Uterus (tissue), 4 donors: ENCODE data around the gene FAM240A. TPM values are rescaled to one million over a fixed set of nuclear protein-coding genes. Genes with fewer than 3 reads are reported as not detected.

ENCODE experiments used
- DNase-seq, 2 donors: peaks; one replicate each; pipeline ENCODE4 v3.0.0-alpha.2; 2019 to 2020
- H3K27ac ChIP-seq, 2 donors: fragments of 200-600 bp; sonication (generic); 1 replicate in 1 of 2; 2 replicates in 1 of 2; pipeline ENCODE4 v1.5.1; 2016 to 2018
- H3K27me3 ChIP-seq, 2 donors: fragments of 200-600 bp; sonication (generic); one replicate each; pipeline ENCODE4 v1.5.1; 2018 to 2019; ENCODE audit warnings: control low read depth in 1 of 2
- H3K36me3 ChIP-seq, 2 donors: fragments of 200-600 bp; sonication (generic); one replicate each; pipeline ENCODE4 v1.5.1; 2019; ENCODE audit warnings: control low read depth in 1 of 2
- H3K4me1 ChIP-seq, 2 donors: fragments of 200-600 bp; sonication (generic); one replicate each; pipeline ENCODE4 v1.5.1; 2018 to 2019; ENCODE audit warnings: control low read depth in 1 of 2
- H3K4me3 ChIP-seq, 2 donors: fragments of 200-600 bp; sonication (generic); 1 replicate in 1 of 2; 2 replicates in 1 of 2; pipeline ENCODE4 v1.5.1; 2018 to 2019; ENCODE audit warnings: mild to moderate bottlenecking in 1 of 2
- H3K9me3 ChIP-seq, 2 donors: fragments of 200-600 bp; sonication (generic); one replicate each; pipeline ENCODE4 v1.5.1; 2019; ENCODE audit warnings: control low read depth in 1 of 2
- POLR2A ChIP-seq, 2 donors: fragments of 450-650 bp; IDR thresholded peaks; one replicate each; pipeline ENCODE4 v1.6.1; 2016; ENCODE audit warnings: antibody characterized with exemption in 2 of 2, mild to moderate bottlenecking in 1 of 2, moderate library complexity in 1 of 2
- intact Hi-C: fragments of 100-400 bp; cut with DNase I; formaldehyde crosslinking; loops from one replicate; pipeline ENCODE4 v1.15.1; 2023; ENCODE audit warnings: low total_unique reads
- small RNA-seq: library from RNA; depleted of rRNA; stranded (forward); fragments of <200 nt; gene quantifications from one replicate; pipeline ENCODE3, GENCODE V24; 2016
- total RNA-seq, 4 donors: library from RNA; depleted of rRNA in 3 of 4; stranded (reverse); fragments of >200 nt in 3 of 4; gene quantifications; one replicate each; pipeline versions ENCODE4 v1.1.0 to v1.2.4, GENCODE V29; 2014 to 2023
- TF ChIP-seq, protein P1 (sequence below), 4 experiments: fragments of 200-600 bp in 2 of 4; fragments of 450-650 bp in 2 of 4; sonication (generic) in 2 of 4; IDR thresholded peaks; one replicate each; pipeline ENCODE4 v1.5.1; 2016 to 2019; ENCODE audit warnings: antibody characterized with exemption in 4 of 4, mild to moderate bottlenecking in 2 of 4, moderate library complexity in 1 of 4
- donor health status: DM: yes; HTN: yes; CAD: no.

The FAM240A gene
- total RNA-seq, 4 donors from 2014 or later = not detected

DNA sequence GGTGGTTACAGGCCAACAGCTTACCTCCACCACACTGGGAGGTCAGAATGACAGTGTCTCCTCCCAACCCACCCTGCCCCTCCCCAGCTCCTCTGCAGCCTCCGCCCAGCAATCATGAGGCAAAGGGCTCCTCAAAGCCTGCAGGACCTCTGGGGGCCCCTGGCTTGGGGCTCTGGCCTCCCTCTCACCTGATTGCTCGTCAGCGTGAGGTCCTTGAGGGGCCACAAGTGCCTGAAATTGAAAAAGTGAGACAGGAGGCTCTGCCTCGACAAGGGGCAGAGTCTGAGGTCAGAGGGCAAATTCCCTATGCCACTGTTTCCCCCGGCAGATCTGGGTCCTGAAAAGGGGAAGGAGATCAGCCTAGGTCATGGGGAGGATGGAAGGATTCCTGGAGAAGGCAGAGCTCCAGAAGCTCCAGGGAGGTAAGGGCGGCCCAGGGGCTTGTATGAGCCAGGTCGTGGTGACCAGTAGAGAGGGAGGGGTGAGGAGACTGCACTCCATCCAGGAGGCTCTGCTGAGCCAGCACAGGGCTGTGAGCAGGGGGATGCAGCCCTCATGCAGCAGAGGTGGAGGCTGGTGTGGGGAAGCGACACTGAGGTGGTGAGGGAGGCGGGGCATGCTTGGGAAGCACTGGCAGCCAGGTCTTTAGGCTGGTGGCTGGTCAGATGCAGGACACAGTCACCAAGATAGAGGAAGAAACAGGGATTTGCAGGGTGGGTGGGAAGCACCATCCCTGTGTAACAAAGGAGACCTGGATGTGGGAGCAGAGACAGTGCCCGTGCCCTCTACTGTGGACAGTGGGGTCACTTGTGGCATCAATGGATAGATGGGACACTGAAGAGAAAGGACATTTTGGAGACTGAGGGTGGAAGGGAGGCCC, 61.1 kb downstream of the FAM240A start:
- TF ChIP-seq POLR2A (IDR thresholded peaks at IDR 0.05) = no peak
- TF ChIP-seq, protein P1, sequence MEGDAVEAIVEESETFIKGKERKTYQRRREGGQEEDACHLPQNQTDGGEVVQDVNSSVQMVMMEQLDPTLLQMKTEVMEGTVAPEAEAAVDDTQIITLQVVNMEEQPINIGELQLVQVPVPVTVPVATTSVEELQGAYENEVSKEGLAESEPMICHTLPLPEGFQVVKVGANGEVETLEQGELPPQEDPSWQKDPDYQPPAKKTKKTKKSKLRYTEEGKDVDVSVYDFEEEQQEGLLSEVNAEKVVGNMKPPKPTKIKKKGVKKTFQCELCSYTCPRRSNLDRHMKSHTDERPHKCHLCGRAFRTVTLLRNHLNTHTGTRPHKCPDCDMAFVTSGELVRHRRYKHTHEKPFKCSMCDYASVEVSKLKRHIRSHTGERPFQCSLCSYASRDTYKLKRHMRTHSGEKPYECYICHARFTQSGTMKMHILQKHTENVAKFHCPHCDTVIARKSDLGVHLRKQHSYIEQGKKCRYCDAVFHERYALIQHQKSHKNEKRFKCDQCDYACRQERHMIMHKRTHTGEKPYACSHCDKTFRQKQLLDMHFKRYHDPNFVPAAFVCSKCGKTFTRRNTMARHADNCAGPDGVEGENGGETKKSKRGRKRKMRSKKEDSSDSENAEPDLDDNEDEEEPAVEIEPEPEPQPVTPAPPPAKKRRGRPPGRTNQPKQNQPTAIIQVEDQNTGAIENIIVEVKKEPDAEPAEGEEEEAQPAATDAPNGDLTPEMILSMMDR (IDR thresholded peaks at IDR 0.05) = no peak
- DNase-seq = peak in 1 of 2 donors; percentile 5
- no peaks in the 10 kb centered on the region for H3K9me3 ChIP-seq
- H3K27ac ChIP-seq = no peak overlapping the region
- H3K4me3 ChIP-seq = no peak overlapping the region
- H3K36me3 ChIP-seq = no peaks in the 10 kb centered on the region
- no peaks in the 10 kb centered on the region for H3K4me1 ChIP-seq
- no peaks in the 10 kb centered on the region for H3K27me3 ChIP-seq
- intact Hi-C loops = no loop called here

DNA sequence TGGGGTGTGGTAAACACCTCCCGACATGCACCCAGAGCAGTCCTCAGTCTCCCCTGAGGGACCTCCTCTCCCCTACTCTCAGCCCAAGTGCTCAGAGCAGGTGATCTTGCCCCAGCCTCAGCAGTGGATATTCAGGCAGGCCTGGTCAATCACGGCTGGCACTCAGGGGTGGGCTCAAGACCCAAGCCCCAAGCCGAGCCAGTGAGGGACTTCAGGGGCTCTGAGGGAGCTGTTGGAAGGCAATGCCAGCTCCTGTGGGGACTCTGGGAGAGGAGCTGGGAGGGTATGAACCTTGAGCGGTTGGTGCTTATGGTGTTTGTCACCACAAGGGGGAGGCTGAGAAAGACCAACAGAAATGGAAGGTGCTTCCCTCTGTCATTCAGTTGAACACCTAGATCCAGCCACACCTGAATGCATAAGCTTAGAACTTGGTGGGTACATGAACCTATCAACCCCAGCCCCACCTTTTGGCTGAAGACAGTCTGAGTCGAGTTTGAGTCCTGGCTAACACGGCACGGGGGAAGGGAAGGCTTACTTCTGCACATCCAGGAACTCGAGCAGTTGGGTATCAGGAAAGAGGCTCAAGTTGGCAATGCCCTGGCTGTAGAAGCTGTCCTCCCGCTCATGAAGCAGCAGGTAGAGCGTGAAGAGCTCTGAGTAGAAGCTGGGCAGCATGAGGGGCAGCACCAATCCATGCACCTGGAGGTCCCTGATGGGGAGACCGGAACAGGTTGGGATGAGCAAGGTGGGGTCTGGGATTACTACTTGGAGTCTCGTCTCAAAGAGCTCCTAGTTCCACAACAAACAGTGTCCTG, 61.9 kb downstream of the FAM240A start:
- no peak overlapping the region for H3K27ac ChIP-seq
- H3K4me3 ChIP-seq = no peak overlapping the region
- no peaks in the 10 kb centered on the region for H3K9me3 ChIP-seq
- H3K27me3 ChIP-seq = no peaks in the 10 kb centered on the region
- intact Hi-C loops = no loop called here
- no peak for TF ChIP-seq POLR2A (IDR thresholded peaks at IDR 0.05)
- TF ChIP-seq, protein P1 (IDR thresholded peaks at IDR 0.05) = no peak
- H3K4me1 ChIP-seq = no peaks in the 10 kb centered on the region
- DNase-seq = peak in 1 of 2 donors; percentile 6
- no peaks in the 10 kb centered on the region for H3K36me3 ChIP-seq

DNA sequence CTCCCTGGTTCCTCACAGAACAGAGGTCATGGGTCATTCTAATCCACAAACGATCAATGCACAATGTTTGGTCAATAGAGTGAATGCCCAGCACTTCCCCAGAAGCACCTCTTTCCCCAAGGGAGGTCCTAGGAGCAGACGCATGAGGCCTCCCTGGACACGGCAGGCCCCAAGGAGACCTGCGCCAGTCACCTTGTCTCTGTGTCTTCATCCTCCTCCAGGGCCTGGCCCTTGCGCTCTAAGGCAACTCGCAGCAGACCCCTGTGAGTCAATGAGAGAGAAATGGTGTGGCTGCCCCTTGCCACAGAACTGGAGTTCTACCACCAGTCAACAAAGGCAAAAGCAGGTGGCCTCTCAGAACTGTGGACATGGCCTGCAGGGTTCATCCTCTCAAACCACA, 63.1 kb downstream of the FAM240A start:
- no peaks in the 10 kb centered on the region for H3K27me3 ChIP-seq
- intact Hi-C loops = no loop called here
- H3K36me3 ChIP-seq = no peaks in the 10 kb centered on the region
- no peaks in the 10 kb centered on the region for H3K4me1 ChIP-seq
- no peak overlapping the region for H3K27ac ChIP-seq
- no peak for TF ChIP-seq POLR2A (IDR thresholded peaks at IDR 0.05)
- TF ChIP-seq, protein P1 (IDR thresholded peaks at IDR 0.05) = no peak
- DNase-seq = peak in 1 of 2 donors; percentile 8
- H3K9me3 ChIP-seq = no peaks in the 10 kb centered on the region
- no peak overlapping the region for H3K4me3 ChIP-seq

Small RNAs within 50 kb of the gene (small RNA-seq; reads per million reads assigned to genes)
- not detected for gene RF00591

Other genes with a start within 250 kb of the FAM240A start
- gene CCR5, start 241.6 kb upstream of the FAM240A start, total RNA-seq = 1 to 10 TPM in 1 of 4 donors, under 1 TPM in 1, not detected in 2; 0.41 to 1.2 TPM
- 1 to 10 TPM in 3 of 4 donors, under 1 TPM in 1; 0.88 to 3.2 (median 1.7) TPM for gene CCRL2, start 205.3 kb upstream of the FAM240A start, total RNA-seq
- gene LTF, start 147.6 kb upstream of the FAM240A start, total RNA-seq = 1 to 10 TPM in 3 of 4 donors, under 1 TPM in 1; 0.59 to 9.0 (median 2.8) TPM
- gene RTP3, start 114.5 kb upstream of the FAM240A start, total RNA-seq = not detected
- gene LRRC2, start 46.2 kb upstream of the FAM240A start, total RNA-seq = 10 to 100 TPM in 1 of 4 donors, 1 to 10 TPM in 3; 1.0 to 10.7 (median 5.9) TPM
- gene ALS2CL, start 81.2 kb downstream of the FAM240A start, total RNA-seq = 10 to 100 TPM; 15.7 to 75.3 (median 31.5) TPM
- 1 to 10 TPM in 2 of 4 donors, under 1 TPM in 1, not detected in 1; 0.41 to 2.1 (median 1.6) TPM for gene TMIE, start 88.9 kb downstream of the FAM240A start, total RNA-seq
- under 1 TPM in 2 of 4 donors, not detected in 2; 0.21 to 0.55 TPM for gene PRSS50, start 105.3 kb downstream of the FAM240A start, total RNA-seq